OCI-LY3 (cell line): ENCODE measurements around the gene SESN3.
"Not testable (repeated sequence)": the region's sequence is repeated elsewhere in the genome, so short reads cannot be mapped to it uniquely, and the experiment has no call there.

Experiments
- CTCF ChIP-seq: fragments of 200-600, 300-600 bp; sonication (generic); IDR thresholded peaks from 2 replicates; pipeline ENCODE4 v1.5.1; 2014; ENCODE audit warnings: antibody characterized with exemption, low read length, low read depth
- EZH2phosphoT487 ChIP-seq: fragments of 200-600 bp; shearing (Covaris generic); IDR thresholded peaks from 2 replicates; pipeline ENCODE4 v1.6.1; 2018; ENCODE audit warnings: antibody characterized with exemption, mixed run types, low read depth

- TF ChIP-seq CTCF, EZH2phosphoT487: not testable (repeated sequence)
Measured at GRCh38 chr11:95227060-95227459, 3.9 kb downstream of the SESN3 start.
